GM19395 (cell line): ENCODE data around the gene USP51.
"Not testable (repeated sequence)": the region's sequence is repeated elsewhere in the genome, so short reads cannot be mapped to it uniquely, and the experiment has no call there.

Experiments used
- ATAC-seq: cut with Tn5 transposase; IDR thresholded peaks from one replicate; pipeline ENCODE4 v1.9.1; 2021; ENCODE audit warnings: mild to moderate bottlenecking, moderate library complexity; ENCODE audit not compliant: unreplicated experiment

Gene USP51

DNA sequence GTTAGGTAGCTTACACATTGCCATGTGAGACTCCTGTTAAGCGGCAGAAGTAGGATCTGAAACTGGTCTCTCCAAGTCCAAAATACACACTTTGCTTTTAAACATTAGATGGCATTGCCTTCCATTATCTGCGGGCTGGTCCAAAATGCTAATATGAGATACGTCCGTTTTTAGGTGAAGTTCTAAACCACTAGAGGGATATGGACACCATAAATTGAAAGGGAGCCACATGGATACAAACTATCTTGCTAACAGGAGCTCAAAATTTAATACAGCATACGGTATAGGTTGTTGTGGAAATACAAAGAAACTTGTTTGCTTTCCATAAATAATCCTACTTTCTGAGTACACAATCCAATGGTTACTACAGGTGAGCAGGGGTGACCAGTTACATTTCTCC, 23.9 kb downstream of the USP51 start:
- not testable (repeated sequence) for ATAC-seq

DNA sequence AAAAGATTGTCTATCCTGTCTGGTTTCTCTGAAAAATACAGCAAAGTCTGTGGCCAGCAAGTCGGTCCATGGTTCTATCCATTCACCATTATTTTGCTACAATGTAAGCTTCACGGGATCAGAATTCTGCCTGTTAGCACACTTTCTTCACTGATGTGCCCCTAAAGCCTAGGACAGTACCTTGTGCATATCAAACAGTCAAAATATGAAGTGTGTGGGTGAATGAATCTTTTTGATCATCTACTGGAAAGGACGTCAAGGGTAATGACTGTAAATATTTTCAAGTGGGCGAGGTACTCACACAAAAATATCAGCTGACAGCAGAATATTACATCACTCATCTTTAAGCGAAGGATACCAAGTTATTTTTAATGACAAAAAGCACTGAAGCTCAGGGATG, 24.5 kb downstream of the USP51 start:
- ATAC-seq: not testable (repeated sequence)

DNA sequence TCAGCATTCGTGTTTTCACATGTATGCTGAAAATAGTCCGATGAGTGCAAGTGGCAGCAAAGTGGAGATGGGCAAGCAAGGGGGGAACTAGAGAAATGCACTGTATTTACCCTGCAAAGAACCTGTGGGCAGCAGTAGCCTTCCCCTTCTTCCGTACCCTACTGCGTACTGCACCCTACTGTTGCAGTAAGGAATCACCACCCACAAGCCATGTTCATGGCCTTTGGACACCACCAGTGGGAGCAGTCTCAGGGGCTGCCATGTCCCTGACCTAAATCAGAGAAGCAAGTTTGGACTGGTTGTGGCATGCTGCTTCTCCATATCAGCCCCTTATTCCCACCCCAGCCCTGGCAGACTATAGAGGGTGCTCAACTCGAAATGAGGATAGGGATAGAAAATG, 25.6 kb downstream of the USP51 start:
- ATAC-seq: not testable (repeated sequence)

DNA sequence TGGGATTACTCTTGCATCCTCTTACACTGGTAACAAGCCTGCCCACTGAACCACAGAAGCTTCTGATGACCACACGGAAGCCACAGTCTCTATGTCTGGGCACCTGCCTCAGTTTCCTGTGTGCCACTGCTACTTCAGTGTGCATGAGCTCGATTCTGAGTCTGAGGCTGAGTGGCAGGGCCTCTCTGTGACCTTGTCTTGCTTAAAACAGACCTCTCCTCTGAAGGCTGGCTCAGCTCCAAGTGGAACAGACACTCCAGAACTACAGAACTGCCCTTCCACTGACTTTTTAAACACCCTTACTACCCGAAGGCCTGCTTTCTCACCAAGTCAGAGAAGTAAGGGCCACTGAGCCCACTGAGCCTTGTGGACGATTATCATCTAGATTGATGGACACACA, 29.7 kb downstream of the USP51 start:
- ATAC-seq: not testable (repeated sequence)

DNA sequence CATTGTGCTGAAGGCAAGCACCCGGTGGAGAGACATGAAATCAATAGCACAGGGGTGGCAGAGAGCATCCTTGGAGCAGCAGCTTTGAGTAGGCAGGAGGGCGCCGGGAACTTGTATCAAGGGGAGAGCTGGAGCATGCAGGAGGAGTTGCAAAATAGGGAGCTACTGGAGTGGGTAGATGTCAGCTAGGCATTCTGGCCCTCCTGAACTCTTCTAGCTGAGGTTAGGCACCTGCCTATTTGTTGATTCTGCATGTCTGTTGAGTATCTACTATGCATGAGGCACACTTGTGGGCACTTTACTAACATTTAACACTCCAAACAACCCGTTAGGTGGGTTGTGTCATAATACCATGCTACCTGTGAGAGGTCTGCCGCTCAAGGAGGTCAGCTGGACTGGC, 30.2 kb downstream of the USP51 start:
- not testable (repeated sequence) for ATAC-seq

DNA sequence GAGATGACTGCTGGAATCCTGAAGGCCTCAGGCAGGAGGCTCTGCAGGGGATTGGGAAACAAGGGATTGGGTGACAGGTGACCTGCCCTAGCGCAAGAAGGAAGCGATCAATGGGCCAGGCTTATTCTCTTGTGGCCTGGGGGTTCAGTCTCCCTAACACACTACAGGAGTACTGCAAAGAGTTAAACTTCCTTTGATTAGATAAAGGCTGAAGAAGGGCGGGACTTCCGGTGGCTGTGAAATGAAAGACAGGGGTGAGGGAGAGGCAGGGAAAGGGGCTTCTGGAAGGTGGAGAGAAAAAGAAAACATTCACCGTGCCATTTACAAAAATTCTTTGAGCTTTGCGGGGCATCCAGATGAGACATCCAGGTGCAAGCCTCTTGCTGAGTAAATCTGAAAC, 33.9 kb downstream of the USP51 start:
- not testable (repeated sequence) for ATAC-seq

DNA sequence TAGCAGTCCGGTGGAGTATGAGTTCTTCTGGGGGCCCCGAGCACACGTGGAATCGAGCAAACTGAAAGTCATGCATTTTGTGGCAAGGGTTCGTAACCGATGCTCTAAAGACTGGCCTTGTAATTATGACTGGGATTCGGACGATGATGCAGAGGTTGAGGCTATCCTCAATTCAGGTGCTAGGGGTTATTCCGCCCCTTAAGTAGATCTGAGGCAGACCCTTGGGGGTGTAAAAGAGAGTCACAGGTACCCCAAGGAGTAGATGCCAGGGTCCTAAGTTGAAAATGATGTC, 36.9 kb downstream of the USP51 start:
- peak; percentile 8 for ATAC-seq

DNA sequence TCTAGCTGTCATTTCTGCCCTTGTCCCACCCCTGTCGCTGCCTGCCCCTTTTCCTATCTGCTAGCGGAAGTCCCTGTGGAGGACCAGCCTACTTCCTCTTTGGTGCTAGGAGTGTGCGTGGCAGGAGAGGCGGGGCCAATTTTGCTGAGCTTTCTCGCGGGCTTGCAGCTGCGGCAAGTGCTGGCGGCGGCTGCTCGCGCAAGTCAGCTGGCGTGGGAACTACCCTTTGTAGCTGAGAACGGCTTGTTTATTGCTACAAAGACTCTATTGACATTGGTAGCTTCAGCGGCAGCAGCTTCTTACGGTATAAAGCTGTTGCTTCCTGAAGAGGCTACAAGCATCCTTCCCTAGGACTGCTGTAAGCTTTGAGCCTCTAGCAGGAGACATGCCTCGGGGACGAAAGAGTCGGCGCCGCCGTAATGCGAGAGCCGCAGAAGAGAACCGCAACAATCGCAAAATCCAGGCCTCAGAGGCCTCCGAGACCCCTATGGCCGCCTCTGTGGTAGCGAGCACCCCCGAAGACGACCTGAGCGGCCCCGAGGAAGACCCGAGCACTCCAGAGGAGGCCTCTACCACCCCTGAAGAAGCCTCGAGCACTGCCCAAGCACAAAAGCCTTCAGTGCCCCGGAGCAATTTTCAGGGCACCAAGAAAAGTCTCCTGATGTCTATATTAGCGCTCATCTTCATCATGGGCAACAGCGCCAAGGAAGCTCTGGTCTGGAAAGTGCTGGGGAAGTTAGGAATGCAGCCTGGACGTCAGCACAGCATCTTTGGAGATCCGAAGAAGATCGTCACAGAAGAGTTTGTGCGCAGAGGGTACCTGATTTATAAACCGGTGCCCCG, 37.4 kb downstream of the USP51 start, which contains the start of gene MAGEH1:
Gene MAGEH1, plus strand, starts transcription at position 138 of the 843 bp plus-strand sequence. Its CDS starts 248 bp downstream, at position 386.
- ATAC-seq: peak; percentile 94

DNA sequence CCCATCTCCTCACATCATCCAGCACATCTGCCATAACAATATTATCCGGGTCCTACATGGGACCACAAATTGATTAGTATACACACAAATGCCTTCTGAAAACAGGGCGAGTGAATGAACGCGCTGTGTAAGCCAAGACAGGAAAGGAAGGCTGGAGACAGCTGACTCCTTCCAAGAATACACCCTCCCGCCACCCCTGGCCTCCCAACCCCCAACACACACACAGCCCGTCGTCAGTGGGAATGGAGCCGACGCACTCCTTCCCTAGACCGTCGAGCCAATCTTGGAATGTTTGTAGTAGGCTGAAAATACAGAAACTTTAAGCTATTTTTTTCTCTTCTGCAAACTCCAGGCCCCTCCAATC, 38.0 kb downstream of the USP51 start:
- ATAC-seq: peak; percentile 36

DNA sequence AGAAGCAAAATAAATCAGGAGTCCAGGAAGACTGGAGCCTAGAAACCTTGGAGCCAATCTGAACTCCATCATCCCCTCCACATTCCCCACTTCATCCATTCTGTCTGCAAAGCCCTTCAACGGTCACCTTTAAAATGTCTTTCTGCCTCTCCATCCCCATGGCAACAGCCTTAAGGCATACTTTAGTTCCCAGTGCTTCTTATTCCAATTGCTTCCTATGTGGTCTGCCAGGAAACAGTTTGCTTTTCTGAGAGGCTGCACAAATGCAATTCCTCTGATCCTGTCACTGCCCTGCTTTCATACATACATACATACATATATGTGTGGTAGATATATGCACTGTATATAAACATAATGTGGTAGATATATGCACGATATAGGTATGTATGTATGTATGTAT, 38.5 kb downstream of the USP51 start:
- ATAC-seq: no peak

DNA sequence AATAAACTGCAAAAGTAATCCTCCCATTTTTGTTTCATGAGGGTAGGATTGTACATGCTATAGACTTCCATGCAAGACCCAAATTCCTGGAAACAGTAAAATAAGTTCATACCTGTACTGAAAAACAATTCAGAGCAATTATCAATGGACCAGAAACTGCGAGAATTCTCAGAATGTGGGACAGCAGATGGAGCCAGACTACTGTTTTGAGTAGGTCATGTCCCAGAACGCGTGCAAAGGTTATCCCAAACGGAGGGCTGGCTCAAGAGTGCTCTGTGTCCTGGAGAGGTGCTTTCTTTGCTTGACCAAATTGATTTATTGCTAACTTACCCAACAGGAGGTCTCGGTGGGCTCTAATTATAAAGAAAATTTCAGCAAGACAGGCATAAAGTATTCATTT, 39.4 kb downstream of the USP51 start:
- no peak for ATAC-seq

DNA sequence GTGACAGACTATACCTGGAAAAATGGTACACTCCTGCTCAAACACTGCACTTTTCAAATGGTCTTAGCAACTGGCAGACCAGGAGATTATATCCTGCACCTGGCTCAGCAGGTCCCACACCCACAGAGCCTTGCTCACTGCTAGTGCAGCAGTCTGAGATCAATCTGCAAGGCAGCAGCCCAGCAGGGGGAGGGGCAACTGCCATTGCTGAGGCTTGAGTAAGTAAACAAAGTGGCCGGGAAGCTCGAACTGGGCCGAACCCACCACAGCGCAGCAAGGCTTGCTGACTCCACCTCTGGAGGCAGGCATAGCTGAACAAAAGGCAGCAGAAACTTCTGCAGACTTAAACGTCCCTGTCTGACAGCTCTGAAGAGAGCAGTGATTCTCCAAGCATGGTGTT, 46.2 kb downstream of the USP51 start:
- ATAC-seq: not testable (repeated sequence)
